MM.1S (cell line): ENCODE results near the gene ACTN4.

Source experiments
- DNase-seq: peaks from one replicate; pipeline ENCODE4 v3.0.0-alpha.2; 2015
- H2AFZ ChIP-seq: fragments of 300-600 bp; sonication (generic); 2 replicates; pipeline ENCODE4 v1.6.0; 2016; ENCODE audit warnings: antibody characterized with exemption, low read length
- H3F3A ChIP-seq: fragments of 300-600 bp; sonication (generic); 2 replicates; pipeline ENCODE4 v1.6.1; 2016; ENCODE audit warnings: mild to moderate bottlenecking, antibody characterized with exemption, low read length, moderate library complexity, mixed read lengths; ENCODE audit not compliant: insufficient read depth
- H3K27ac ChIP-seq: fragments of 300-600 bp; sonication (generic); 2 replicates; pipeline ENCODE4 v1.5.1; 2016; ENCODE audit warnings: mild to moderate bottlenecking, low read length
- H3K27me3 ChIP-seq: fragments of 300-600 bp; sonication (generic); replicated peaks from 2 replicates; pipeline ENCODE4 v1.6.0; 2016; ENCODE audit warnings: low read length; ENCODE audit not compliant: insufficient read depth
- H3K36me3 ChIP-seq: fragments of 300-600 bp; sonication (generic); replicated peaks from 2 replicates; pipeline ENCODE4 v1.6.1; 2016; ENCODE audit warnings: mild to moderate bottlenecking, low read length, mixed read lengths; ENCODE audit not compliant: insufficient read depth
- H3K4me1 ChIP-seq: fragments of 300-600 bp; sonication (generic); 2 replicates; pipeline ENCODE4 v1.6.1; 2016; ENCODE audit warnings: low read length, mixed read lengths
- H3K4me2 ChIP-seq: fragments of 300-600 bp; sonication (generic); 2 replicates; pipeline ENCODE4 v1.6.0; 2016; ENCODE audit warnings: low read depth, low read length
- H3K4me3 ChIP-seq: fragments of 300-600 bp; sonication (generic); 2 replicates; pipeline ENCODE4 v1.5.1; 2016; ENCODE audit warnings: low read length, mixed read lengths
- H3K79me2 ChIP-seq: fragments of 300-600 bp; sonication (generic); 2 replicates; pipeline ENCODE4 v1.6.1; 2016; ENCODE audit warnings: mixed run types, low read length, mixed read lengths
- H3K9ac ChIP-seq: fragments of 300-600 bp; sonication (generic); 2 replicates; pipeline ENCODE4 v1.6.1; 2016; ENCODE audit warnings: low read length, mixed read lengths
- H3K9me2 ChIP-seq: fragments of 300-600 bp; sonication (generic); replicated peaks from 2 replicates; pipeline ENCODE4 v1.6.1; 2016; ENCODE audit warnings: mild to moderate bottlenecking, low read length, mixed read lengths; ENCODE audit not compliant: insufficient read depth
- H3K9me3 ChIP-seq: fragments of 300-600 bp; sonication (generic); replicated peaks from 2 replicates; pipeline ENCODE4 v1.6.1; 2016; ENCODE audit warnings: mild to moderate bottlenecking, low read length, mixed read lengths; ENCODE audit not compliant: insufficient read depth
- H4K20me1 ChIP-seq: fragments of 300-600 bp; sonication (generic); 2 replicates; pipeline ENCODE4 v1.6.1; 2016; ENCODE audit warnings: mild to moderate bottlenecking, low read length, moderate library complexity, mixed read lengths; ENCODE audit not compliant: insufficient read depth
- EZH2 ChIP-seq: fragments of 300-600 bp; sonication (generic); optimal IDR thresholded peaks from 2 replicates; pipeline ENCODE3; 2017; ENCODE audit warnings: low read depth, mild to moderate bottlenecking, antibody characterized with exemption, low read length, mixed read lengths
- EZH2phosphoT487 ChIP-seq: fragments of 300-600 bp; sonication (generic); IDR thresholded peaks from 2 replicates; pipeline ENCODE4 v1.6.1; 2018; ENCODE audit warnings: antibody characterized with exemption, low read length
- TF ChIP-seq, protein P1 (sequence below): fragments of 300-600 bp; sonication (generic); IDR thresholded peaks from 2 replicates; pipeline ENCODE4 v1.5.1; 2016; ENCODE audit warnings: antibody characterized with exemption, low read length, mixed read lengths

Gene ACTN4

GRCh38 chr19:38698225-38699026, 51.0 kb downstream of the ACTN4 start:
- no peak for DNase-seq
- H3K36me3 ChIP-seq = no peaks in the 10 kb centered on the region; the same call in 1 of the 2 replicates
- H3K27ac ChIP-seq = no peak overlapping the region
- peaks cover 70% of the 10 kb centered on the region for H3K79me2 ChIP-seq
- H3K27me3 ChIP-seq = no peaks in the 10 kb centered on the region
- no peaks in the 10 kb centered on the region for H3K9me3 ChIP-seq
- no peak overlapping the region for H3K9ac ChIP-seq
- TF ChIP-seq EZH2phosphoT487 (no peak), EZH2 (no peak)
- TF ChIP-seq, protein P1, sequence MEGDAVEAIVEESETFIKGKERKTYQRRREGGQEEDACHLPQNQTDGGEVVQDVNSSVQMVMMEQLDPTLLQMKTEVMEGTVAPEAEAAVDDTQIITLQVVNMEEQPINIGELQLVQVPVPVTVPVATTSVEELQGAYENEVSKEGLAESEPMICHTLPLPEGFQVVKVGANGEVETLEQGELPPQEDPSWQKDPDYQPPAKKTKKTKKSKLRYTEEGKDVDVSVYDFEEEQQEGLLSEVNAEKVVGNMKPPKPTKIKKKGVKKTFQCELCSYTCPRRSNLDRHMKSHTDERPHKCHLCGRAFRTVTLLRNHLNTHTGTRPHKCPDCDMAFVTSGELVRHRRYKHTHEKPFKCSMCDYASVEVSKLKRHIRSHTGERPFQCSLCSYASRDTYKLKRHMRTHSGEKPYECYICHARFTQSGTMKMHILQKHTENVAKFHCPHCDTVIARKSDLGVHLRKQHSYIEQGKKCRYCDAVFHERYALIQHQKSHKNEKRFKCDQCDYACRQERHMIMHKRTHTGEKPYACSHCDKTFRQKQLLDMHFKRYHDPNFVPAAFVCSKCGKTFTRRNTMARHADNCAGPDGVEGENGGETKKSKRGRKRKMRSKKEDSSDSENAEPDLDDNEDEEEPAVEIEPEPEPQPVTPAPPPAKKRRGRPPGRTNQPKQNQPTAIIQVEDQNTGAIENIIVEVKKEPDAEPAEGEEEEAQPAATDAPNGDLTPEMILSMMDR = no peak
- no peaks in the 10 kb centered on the region for H4K20me1 ChIP-seq
- peaks cover 22% of the 10 kb centered on the region for H3K4me1 ChIP-seq
- no peak overlapping the region for H3K4me3 ChIP-seq
- no peaks in the 10 kb centered on the region for H3F3A ChIP-seq
- no peaks in the 10 kb centered on the region for H3K9me2 ChIP-seq
- H3K4me2 ChIP-seq = no peak overlapping the region
- H2AFZ ChIP-seq = no peak overlapping the region

DNA sequence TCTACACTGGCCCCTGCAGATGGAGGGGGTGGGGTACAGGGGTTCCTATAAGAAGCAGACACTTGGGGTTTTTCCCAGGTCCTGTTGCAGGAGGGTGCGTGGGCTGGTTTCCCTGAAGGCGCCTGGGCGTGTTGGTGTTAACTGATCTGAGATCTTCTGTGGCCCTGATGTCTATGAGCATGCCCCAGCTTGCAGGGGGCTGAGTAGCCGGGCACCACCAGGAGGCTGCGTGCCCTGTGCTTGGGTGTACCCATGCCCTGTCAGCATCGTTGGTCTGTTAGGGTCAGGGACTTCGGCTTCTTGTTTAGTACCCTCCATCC, 51.5 kb downstream of the ACTN4 start:
- H4K20me1 ChIP-seq = no peaks in the 10 kb centered on the region
- no peak overlapping the region for H3K4me2 ChIP-seq
- H3K27me3 ChIP-seq = no peaks in the 10 kb centered on the region
- H3K9me2 ChIP-seq = no peaks in the 10 kb centered on the region
- no peaks in the 10 kb centered on the region for H3K9me3 ChIP-seq
- no peak for DNase-seq
- TF ChIP-seq EZH2 = no peak
- TF ChIP-seq EZH2phosphoT487 = no peak
- TF ChIP-seq, protein P1 = no peak
- H3F3A ChIP-seq = no peaks in the 10 kb centered on the region
- no peak overlapping the region for H3K9ac ChIP-seq
- H3K4me1 ChIP-seq = peaks cover 16% of the 10 kb centered on the region
- no peak overlapping the region for H3K27ac ChIP-seq
- no peak overlapping the region for H2AFZ ChIP-seq
- peaks cover 65% of the 10 kb centered on the region for H3K79me2 ChIP-seq
- no peak overlapping the region for H3K4me3 ChIP-seq
- no peaks in the 10 kb centered on the region; the same call in 1 of the 2 replicates for H3K36me3 ChIP-seq

GRCh38 chr19:38699647-38700349, 52.3 kb downstream of the ACTN4 start:
- H3K9ac ChIP-seq = no peak overlapping the region
- H3K79me2 ChIP-seq = peaks cover 57% of the 10 kb centered on the region
- no peak overlapping the region for H3K4me3 ChIP-seq
- H3K4me2 ChIP-seq = no peak overlapping the region
- DNase-seq = no peak
- H3K27me3 ChIP-seq = no peaks in the 10 kb centered on the region
- no peak for TF ChIP-seq EZH2phosphoT487
- no peak for TF ChIP-seq EZH2
- TF ChIP-seq, protein P1 = no peak
- H3K9me2 ChIP-seq = no peaks in the 10 kb centered on the region
- no peaks in the 10 kb centered on the region; the same call in 1 of the 2 replicates for H3K36me3 ChIP-seq
- no peaks in the 10 kb centered on the region for H3F3A ChIP-seq
- no peaks in the 10 kb centered on the region for H3K9me3 ChIP-seq
- no peak overlapping the region for H3K27ac ChIP-seq
- no peaks in the 10 kb centered on the region for H4K20me1 ChIP-seq
- no peak overlapping the region for H2AFZ ChIP-seq
- peaks cover 11% of the 10 kb centered on the region for H3K4me1 ChIP-seq
